Endothelial cell of umbilical vein (primary cell): Measurements from ENCODE around the gene C9.

Source experiments
- EZH2 ChIP-seq: IDR thresholded peaks from 2 replicates; pipeline ENCODE4 v1.6.1; 2012; ENCODE audit warnings: borderline replicate concordance, low read depth, mild to moderate bottlenecking, moderate library complexity, low read length, inconsistent platforms; ENCODE audit not compliant: severe bottlenecking
- FOS ChIP-seq: IDR thresholded peaks from 2 replicates; pipeline ENCODE4 v1.6.1; 2011; ENCODE audit warnings: mild to moderate bottlenecking, low read length, moderate library complexity, borderline replicate concordance; ENCODE audit not compliant: insufficient read depth
- GATA2 ChIP-seq: IDR thresholded peaks from 2 replicates; pipeline ENCODE4 v1.7.0; 2011; ENCODE audit warnings: low read depth, mild to moderate bottlenecking, moderate library complexity, mixed read lengths, low read length; ENCODE audit not compliant: insufficient read length, insufficient read depth
- JUN ChIP-seq: IDR thresholded peaks from 2 replicates; pipeline ENCODE4 v1.6.1; 2011; ENCODE audit warnings: borderline replicate concordance, low read depth; ENCODE audit not compliant: insufficient read length, insufficient read depth
- POLR2A ChIP-seq: IDR thresholded peaks from 2 replicates; pipeline ENCODE4 v1.6.1; 2012; ENCODE audit warnings: low read depth, mild to moderate bottlenecking, control low read depth, low read length
- POLR2AphosphoS5 ChIP-seq: IDR thresholded peaks from 2 replicates; pipeline ENCODE4 v1.6.1; 2012; ENCODE audit warnings: low read depth, mild to moderate bottlenecking, control low read depth, low read length, moderate library complexity; ENCODE audit not compliant: insufficient read depth
- TF ChIP-seq, protein P1 (sequence below), 2 donors: IDR thresholded peaks; 1 replicate in 1 of 2; 2 replicates in 1 of 2; pipeline ENCODE4 v1.5.1; 2011; ENCODE audit warnings: low read length in 2 of 2, mild to moderate bottlenecking in 2 of 2, moderate library complexity in 2 of 2, control low read depth in 1 of 2, inconsistent platforms in 1 of 2, low read depth in 1 of 2; ENCODE audit not compliant: insufficient read depth in 1 of 2; ENCODE audit errors: extremely low read depth in 1 of 2
- TF ChIP-seq, protein P2 (sequence below): IDR thresholded peaks from 2 replicates; pipeline ENCODE4 v1.6.1; 2011; ENCODE audit not compliant: insufficient read depth, insufficient read length

DNA sequence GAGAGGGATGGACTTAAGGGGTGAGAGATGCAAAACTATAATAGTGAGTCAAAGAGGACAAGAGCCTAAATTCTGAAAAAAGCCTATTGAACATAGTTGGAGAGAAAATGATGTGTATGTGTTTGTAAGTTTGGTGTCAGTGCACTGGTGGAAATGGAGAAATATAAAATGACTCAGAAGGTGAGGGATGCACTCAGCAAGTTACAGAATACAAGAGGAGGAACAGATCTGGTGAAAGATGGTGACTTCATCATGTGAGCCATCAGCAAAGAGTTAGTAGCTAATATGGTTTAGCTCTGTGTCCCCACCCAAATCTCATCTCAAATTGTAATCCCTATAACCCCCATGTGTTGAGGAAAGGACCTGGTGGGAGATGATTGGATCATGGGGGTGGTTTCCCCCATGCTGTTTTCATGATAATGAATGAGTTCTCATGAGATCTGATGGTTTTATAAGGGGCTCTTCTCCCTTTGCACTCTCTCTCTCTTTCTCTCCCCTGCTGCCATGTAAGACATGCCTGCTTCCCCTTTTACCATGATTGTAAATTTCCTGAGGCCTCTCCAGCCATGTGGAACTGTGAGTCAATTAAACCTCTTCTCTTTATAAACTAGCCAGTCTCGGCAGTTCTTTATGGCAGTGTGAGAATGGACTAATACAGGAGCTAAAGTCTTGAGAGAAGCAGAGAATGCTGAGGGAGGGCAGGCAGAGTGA lies 114.6 kb downstream of the C9 start:
- TF ChIP-seq POLR2A (no peak), EZH2 (no peak), GATA2 (no peak), POLR2AphosphoS5 (no peak), JUN (no peak), FOS (no peak)
- TF ChIP-seq, protein P1, sequence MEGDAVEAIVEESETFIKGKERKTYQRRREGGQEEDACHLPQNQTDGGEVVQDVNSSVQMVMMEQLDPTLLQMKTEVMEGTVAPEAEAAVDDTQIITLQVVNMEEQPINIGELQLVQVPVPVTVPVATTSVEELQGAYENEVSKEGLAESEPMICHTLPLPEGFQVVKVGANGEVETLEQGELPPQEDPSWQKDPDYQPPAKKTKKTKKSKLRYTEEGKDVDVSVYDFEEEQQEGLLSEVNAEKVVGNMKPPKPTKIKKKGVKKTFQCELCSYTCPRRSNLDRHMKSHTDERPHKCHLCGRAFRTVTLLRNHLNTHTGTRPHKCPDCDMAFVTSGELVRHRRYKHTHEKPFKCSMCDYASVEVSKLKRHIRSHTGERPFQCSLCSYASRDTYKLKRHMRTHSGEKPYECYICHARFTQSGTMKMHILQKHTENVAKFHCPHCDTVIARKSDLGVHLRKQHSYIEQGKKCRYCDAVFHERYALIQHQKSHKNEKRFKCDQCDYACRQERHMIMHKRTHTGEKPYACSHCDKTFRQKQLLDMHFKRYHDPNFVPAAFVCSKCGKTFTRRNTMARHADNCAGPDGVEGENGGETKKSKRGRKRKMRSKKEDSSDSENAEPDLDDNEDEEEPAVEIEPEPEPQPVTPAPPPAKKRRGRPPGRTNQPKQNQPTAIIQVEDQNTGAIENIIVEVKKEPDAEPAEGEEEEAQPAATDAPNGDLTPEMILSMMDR (IDR thresholded peaks at IDR 0.05; ENCODE audit: extremely low read depth in 1 of 2, insufficient read depth in 1 of 2, low read depth in 1 of 2, low read length in 2 of 2): no peak
- TF ChIP-seq, protein P2, sequence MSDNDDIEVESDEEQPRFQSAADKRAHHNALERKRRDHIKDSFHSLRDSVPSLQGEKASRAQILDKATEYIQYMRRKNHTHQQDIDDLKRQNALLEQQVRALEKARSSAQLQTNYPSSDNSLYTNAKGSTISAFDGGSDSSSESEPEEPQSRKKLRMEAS: no peak
